BE2C (cell line): ENCODE results near the gene UBE2D2.

Source experiments
- DNase-seq: peaks from one replicate; pipeline ENCODE4 v3.0.0-alpha.2; 2020
- H3K27me3 ChIP-seq: fragments of 250-450 bp; sonication (Bioruptor Pico); 2 replicates; pipeline ENCODE4 v1.5.1; 2020; ENCODE audit warnings: mild to moderate bottlenecking
- H3K36me3 ChIP-seq: fragments of 250-450 bp; sonication (Bioruptor Pico); 2 replicates; pipeline ENCODE4 v1.5.1; 2020; ENCODE audit warnings: mild to moderate bottlenecking
- H3K4me1 ChIP-seq: fragments of 250-450 bp; sonication (Bioruptor Pico); 2 replicates; pipeline ENCODE4 v1.5.1; 2020
- H3K4me3 ChIP-seq: 2 replicates; pipeline ENCODE4 v1.5.1; 2011; ENCODE audit warnings: low read depth, low read length
- H3K9me3 ChIP-seq: fragments of 250-450 bp; sonication (Bioruptor Pico); 2 replicates; pipeline ENCODE4 v1.5.1; 2020
- CTCF ChIP-seq: IDR thresholded peaks from 2 replicates; pipeline ENCODE4 v1.5.1; 2012; ENCODE audit warnings: mild to moderate bottlenecking, low read depth, low read length

Gene UBE2D2

DNA sequence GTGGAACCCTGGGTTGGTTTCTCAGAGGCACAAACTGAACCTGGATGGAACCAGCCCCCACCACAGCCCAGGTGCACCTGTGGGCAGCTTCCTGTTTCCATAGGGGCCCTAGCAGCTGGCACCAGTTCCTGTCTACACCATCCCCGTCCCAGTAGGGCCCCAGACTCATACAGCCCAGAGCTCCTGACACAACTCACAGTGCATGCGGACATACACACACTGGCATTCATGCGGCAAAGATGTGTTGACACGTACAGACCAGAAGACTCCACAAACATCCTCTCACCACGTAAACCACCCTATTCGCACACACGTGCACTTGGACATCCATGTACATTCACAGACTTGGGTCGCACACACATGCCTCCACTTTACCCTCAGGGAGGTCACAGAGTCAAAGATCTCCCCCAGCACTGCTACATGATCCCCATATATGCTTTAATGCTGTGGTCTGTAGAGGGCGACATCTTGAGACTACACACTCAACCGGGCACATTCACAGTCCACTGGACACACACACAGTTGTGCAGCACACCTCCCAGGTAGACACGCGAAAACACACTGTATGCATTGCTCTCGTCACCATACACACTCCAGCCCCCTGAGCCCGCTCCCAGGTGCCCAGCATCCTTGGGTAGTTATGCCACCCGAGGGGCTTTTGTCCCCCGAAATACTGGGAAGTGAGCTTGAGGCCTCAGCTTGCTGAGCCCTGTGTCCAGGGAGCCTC, 109.4 kb downstream of the UBE2D2 start:
- H3K4me3 ChIP-seq: peak overlapping the region; percentile 15; the same call in 1 of the 2 replicates
- TF ChIP-seq CTCF: peak; percentile 61
- H3K36me3 ChIP-seq: no peaks in the 10 kb centered on the region; the same call in 1 of the 2 replicates
- no peak for DNase-seq
- no peaks in the 10 kb centered on the region for H3K27me3 ChIP-seq
- H3K4me1 ChIP-seq: peaks cover 65% of the 10 kb centered on the region
- H3K9me3 ChIP-seq: no peaks in the 10 kb centered on the region

DNA sequence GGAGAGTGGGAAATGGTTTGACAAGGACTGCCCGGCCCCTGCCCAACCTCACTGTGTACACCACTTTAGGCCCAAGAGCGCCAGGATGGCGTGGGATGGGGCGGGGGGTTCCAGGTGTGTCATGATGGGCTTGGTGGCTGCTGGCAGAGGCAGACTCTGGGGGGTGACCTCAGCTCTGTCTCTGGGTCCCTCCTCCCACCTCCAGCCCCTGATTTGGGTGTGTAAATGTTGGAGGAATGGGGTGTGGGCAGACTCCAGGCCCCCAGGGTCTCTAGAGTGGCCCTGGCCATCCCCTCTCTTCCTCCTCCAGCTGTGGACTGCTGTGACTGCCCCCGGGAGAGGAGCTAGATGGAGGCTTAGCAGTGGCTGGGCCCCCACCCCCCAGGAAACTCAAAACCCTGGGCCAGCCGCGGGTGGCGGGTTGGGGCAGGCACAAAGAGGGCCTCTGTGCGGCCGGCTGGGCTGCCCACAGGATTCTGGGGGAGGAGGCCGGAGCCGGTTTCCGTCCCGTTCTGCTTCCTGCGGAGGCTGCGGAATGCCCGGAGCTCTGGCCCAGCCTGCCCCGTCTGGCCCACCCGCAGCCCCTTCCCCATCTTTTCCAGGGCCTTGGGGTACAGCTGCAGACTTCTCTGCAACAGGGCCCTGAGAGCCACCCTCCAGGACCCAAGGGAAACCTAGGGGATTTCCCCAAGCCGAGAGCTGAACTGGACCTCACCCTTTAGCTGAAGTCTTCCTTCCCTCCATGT, 110.1 kb downstream of the UBE2D2 start:
- no peaks in the 10 kb centered on the region for H3K27me3 ChIP-seq
- no peaks in the 10 kb centered on the region; the same call in 1 of the 2 replicates for H3K36me3 ChIP-seq
- no peak overlapping the region for H3K4me3 ChIP-seq
- DNase-seq: no peak
- no peaks in the 10 kb centered on the region for H3K9me3 ChIP-seq
- peaks cover 61% of the 10 kb centered on the region for H3K4me1 ChIP-seq
- no peak for TF ChIP-seq CTCF

DNA sequence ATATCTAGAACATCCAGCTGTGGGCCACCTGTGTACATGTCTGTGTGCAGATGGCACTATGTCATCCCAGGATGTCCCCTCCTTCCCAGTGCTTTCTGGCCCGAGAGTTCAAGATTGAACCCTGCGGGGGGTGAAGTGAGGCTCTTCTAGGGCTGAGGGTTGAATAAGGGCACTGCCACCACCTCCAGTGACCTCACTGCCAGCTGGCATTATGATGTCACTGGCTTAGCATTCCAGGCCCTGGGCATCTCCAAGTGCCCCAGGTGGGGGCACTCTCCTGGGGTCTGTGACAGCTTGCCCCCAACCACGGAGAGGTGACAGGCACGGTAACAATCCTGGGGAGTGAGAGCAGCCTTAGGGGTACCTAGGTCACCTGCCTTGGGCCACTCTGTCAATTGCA, 114.1 kb downstream of the UBE2D2 start:
- H3K4me1 ChIP-seq: peaks cover 52% of the 10 kb centered on the region
- peaks cover 12% of the 10 kb centered on the region for H3K36me3 ChIP-seq
- TF ChIP-seq CTCF: no peak

GRCh38 chr5:139675825-139676224, 114.7 kb downstream of the UBE2D2 start:
- Histone ChIP-seq H3K36me3 (peaks cover 18% of the 10 kb centered on the region), H3K9me3 (no peaks in the 10 kb centered on the region), H3K4me1 (peaks cover 46% of the 10 kb centered on the region), H3K27me3 (no peaks in the 10 kb centered on the region), H3K4me3 (no peak overlapping the region)
- DNase-seq: no peak
- TF ChIP-seq CTCF: no peak

More for the DNA sequence above, 114.1 kb downstream of the UBE2D2 start:
- Histone ChIP-seq H3K27me3 (no peaks in the 10 kb centered on the region), H3K4me3 (no peak overlapping the region), H3K9me3 (no peaks in the 10 kb centered on the region)
- DNase-seq: no peak

GRCh38 chr5:139676406-139676805, 115.3 kb downstream of the UBE2D2 start:
- DNase-seq: no peak
- no peak for TF ChIP-seq CTCF
- peaks cover 40% of the 10 kb centered on the region for H3K4me1 ChIP-seq
- H3K36me3 ChIP-seq: peaks cover 24% of the 10 kb centered on the region
- no peaks in the 10 kb centered on the region for H3K9me3 ChIP-seq
- no peaks in the 10 kb centered on the region for H3K27me3 ChIP-seq
- no peak overlapping the region for H3K4me3 ChIP-seq
